TTC549 (cell line): ENCODE data around the gene ITGBL1.

Experiments
- FAIRE-seq: peaks from 2 replicates; lab custom pipeline; 2012; peaks lifted over from hg19 to GRCh38; lab: Jason Lieb, UNC

Gene ITGBL1

GRCh38 chr13:101452519-101453485 is at the start of gene ITGBL1:
Gene ITGBL1, plus strand, starts transcription at chr13:101452675. Its CDS starts 159 bp downstream, at chr13:101452834.
- no peak for FAIRE-seq

GRCh38 chr13:101406791-101407190 is 45.7 kb upstream of the ITGBL1 start:
- FAIRE-seq = no peak

GRCh38 chr13:101408154-101408553 is 44.3 kb upstream of the ITGBL1 start:
- FAIRE-seq = no peak

- no peak for FAIRE-seq
Observed at GRCh38 chr13:101408992-101409656, 43.4 kb upstream of the ITGBL1 start.

- no peak for FAIRE-seq
Observed at GRCh38 chr13:101412076-101412475, 40.4 kb upstream of the ITGBL1 start.

- no peak for FAIRE-seq
Observed at GRCh38 chr13:101415358-101416174, 36.9 kb upstream of the ITGBL1 start.

GRCh38 chr13:101416181-101417042 is 36.1 kb upstream of the ITGBL1 start, which contains the start of gene NALCN:
Gene NALCN, minus strand, starts transcription at chr13:101416508. Its CDS starts 17,382 bp downstream, at chr13:101399126.
- no peak for FAIRE-seq

GRCh38 chr13:101417043-101417406 is 35.5 kb upstream of the ITGBL1 start:
- no peak for FAIRE-seq

- no peak for FAIRE-seq
Observed at GRCh38 chr13:101417501-101417900, 35.0 kb upstream of the ITGBL1 start.

GRCh38 chr13:101423872-101424271 is 28.6 kb upstream of the ITGBL1 start:
- no peak for FAIRE-seq

GRCh38 chr13:101424381-101425155 is 27.9 kb upstream of the ITGBL1 start:
- no peak for FAIRE-seq

GRCh38 chr13:101425156-101425471 is 27.4 kb upstream of the ITGBL1 start:
- no peak for FAIRE-seq

- FAIRE-seq = no peak
Observed at GRCh38 chr13:101425623-101426022, 26.9 kb upstream of the ITGBL1 start.

GRCh38 chr13:101429733-101430132 is 22.7 kb upstream of the ITGBL1 start:
- FAIRE-seq = no peak

- no peak for FAIRE-seq
Observed at GRCh38 chr13:101433895-101434294, 18.6 kb upstream of the ITGBL1 start.

- no peak for FAIRE-seq
Observed at GRCh38 chr13:101434486-101434885, 18.0 kb upstream of the ITGBL1 start.

- no peak for FAIRE-seq
Observed at GRCh38 chr13:101447852-101448251, 4.6 kb upstream of the ITGBL1 start.

GRCh38 chr13:101449790-101450748 is 2.4 kb upstream of the ITGBL1 start:
- no peak for FAIRE-seq

GRCh38 chr13:101450749-101451130 is 1.7 kb upstream of the ITGBL1 start:
- no peak for FAIRE-seq

GRCh38 chr13:101451641-101452040 is 834 bp upstream of the ITGBL1 start:
- no peak for FAIRE-seq
